ENCODE results near the gene AGK. TPM values are rescaled to one million over a fixed set of nuclear protein-coding genes. Genes with fewer than 3 reads are reported as not detected.

Gene AGK
- total RNA-seq, 2 donors from 2014 or later: 27.8 to 28.3 TPM

DNA sequence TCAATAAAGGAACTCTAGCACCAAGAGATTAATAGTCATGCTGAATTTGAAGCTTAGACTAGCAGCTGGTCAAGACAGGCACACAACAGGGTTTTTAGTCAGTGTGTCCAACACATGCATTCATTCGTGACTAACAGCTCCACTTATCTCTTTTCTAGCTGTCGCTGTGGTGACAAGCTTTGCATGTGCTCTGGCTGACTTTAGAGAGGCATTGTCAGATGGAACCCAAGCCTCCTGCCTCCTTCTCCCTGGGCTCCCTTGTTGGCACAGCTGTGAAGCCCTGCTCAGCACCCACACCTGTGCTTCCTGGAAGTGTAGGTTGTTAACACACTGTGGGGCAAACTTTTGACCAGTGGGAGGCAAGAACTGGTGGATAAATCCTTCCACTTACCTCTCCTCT lies 9.8 kb upstream of the AGK start:
- Histone ChIP-seq H3K36me3 (no peaks in the 10 kb centered on the region), H3K4me3 (no peak overlapping the region), H3K4me1 (ENCODE audit: control insufficient read depth in 1 of 2, low read depth in 2 of 2) (no peaks in the 10 kb centered on the region), H3K27me3 (replicated peaks; ENCODE audit: insufficient read depth) (no peaks in the 10 kb centered on the region), H3K9me3 (no peaks in the 10 kb centered on the region), H3K27ac (no peak overlapping the region)
- TF ChIP-seq CTCF (IDR thresholded peaks at IDR 0.05): no peak
- DNase-seq (ENCODE audit: low spot score): no peak
- no peak for ATAC-seq (ENCODE audit: insufficient number of reproducible peaks, low FRiP score, low read depth)

DNA sequence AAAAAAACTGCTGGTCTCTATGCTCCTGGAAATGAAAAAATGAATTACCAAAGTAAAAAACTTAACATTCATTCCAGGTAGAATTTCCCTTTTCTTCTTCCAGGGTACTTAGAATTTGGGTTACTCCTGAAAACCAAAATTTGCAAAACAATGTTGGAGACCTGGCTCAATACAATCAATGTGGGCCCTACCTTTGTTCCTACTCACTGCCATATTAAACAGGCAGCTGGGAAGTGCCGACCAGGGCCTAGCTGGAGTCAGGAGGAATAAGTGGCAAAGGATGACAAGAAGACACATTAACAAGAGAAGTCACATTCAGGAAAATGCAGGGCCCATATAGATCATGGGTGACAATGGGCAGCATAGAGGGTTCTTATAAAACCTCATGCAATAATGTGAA lies 6.4 kb upstream of the AGK start:
- Histone ChIP-seq H3K4me1 (ENCODE audit: control insufficient read depth in 1 of 2, low read depth in 2 of 2) (no peaks in the 10 kb centered on the region), H3K27ac (no peak overlapping the region), H3K27me3 (replicated peaks; ENCODE audit: insufficient read depth) (no peaks in the 10 kb centered on the region), H3K9me3 (no peaks in the 10 kb centered on the region), H3K4me3 (no peak overlapping the region), H3K36me3 (no peaks in the 10 kb centered on the region)
- no peak for ATAC-seq (ENCODE audit: insufficient number of reproducible peaks, low FRiP score, low read depth)
- TF ChIP-seq CTCF (IDR thresholded peaks at IDR 0.05): no peak
- no peak for DNase-seq (ENCODE audit: low spot score)

GRCh38 chr7:141549582-141549981 lies 1.6 kb upstream of the AGK start:
- Histone ChIP-seq H3K36me3 (no peaks in the 10 kb centered on the region), H3K27ac (no peak overlapping the region), H3K4me1 (ENCODE audit: control insufficient read depth in 1 of 2, low read depth in 2 of 2) (peaks cover 10 to 17% of the 10 kb centered on the region in 2 donors), H3K27me3 (replicated peaks; ENCODE audit: insufficient read depth) (no peaks in the 10 kb centered on the region), H3K9me3 (no peaks in the 10 kb centered on the region), H3K4me3 (no peak overlapping the region)
- ATAC-seq (ENCODE audit: insufficient number of reproducible peaks, low FRiP score, low read depth): no peak
- TF ChIP-seq CTCF (IDR thresholded peaks at IDR 0.05): no peak
- no peak for DNase-seq (ENCODE audit: low spot score)

GRCh38 chr7:141550386-141551093 lies 670 bp upstream of the AGK start:
- no peak for DNase-seq (ENCODE audit: low spot score)
- Histone ChIP-seq H3K27ac (peak overlapping the region; percentile 35 to 49), H3K36me3 (no peaks in the 10 kb centered on the region), H3K4me3 (peak overlapping the region; percentile 98), H3K9me3 (no peaks in the 10 kb centered on the region), H3K4me1 (ENCODE audit: control insufficient read depth in 1 of 2, low read depth in 2 of 2) (peaks cover 10 to 17% of the 10 kb centered on the region in 2 donors), H3K27me3 (replicated peaks; ENCODE audit: insufficient read depth) (no peaks in the 10 kb centered on the region)
- no peak for TF ChIP-seq CTCF (IDR thresholded peaks at IDR 0.05)
- ATAC-seq (ENCODE audit: insufficient number of reproducible peaks, low FRiP score, low read depth): no peak

DNA sequence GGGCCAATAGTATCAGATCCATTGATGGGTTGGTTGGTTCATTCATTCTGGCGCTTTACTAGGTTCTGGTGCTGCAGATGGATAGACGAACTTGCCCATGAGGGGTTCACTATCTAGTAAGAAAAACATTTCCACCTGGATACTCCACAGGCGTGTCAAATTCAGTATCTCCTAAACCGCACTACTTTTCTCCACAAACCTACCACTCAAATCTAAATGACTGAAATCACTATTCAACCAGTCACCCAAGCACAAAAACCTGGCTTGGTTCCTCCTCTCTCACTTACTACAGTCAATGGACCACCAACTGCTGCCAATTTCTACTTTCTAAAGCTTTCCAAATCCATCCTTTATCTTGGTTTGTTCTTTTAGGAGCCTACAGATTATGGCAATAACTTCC lies 572 bp downstream of the AGK start:
- peak overlapping the region in 1 of 2 donors; percentile 20 for H3K27ac ChIP-seq

More for the DNA sequence above, 572 bp downstream of the AGK start:
- Histone ChIP-seq H3K36me3 (peaks cover 4% of the 10 kb centered on the region), H3K27me3 (replicated peaks; ENCODE audit: insufficient read depth) (no peaks in the 10 kb centered on the region), H3K4me1 (ENCODE audit: control insufficient read depth in 1 of 2, low read depth in 2 of 2) (peaks cover 10 to 17% of the 10 kb centered on the region in 2 donors), H3K4me3 (peak overlapping the region; percentile 98), H3K9me3 (no peaks in the 10 kb centered on the region)
- no peak for ATAC-seq (ENCODE audit: insufficient number of reproducible peaks, low FRiP score, low read depth)
- no peak for DNase-seq (ENCODE audit: low spot score)
- TF ChIP-seq CTCF (IDR thresholded peaks at IDR 0.05): no peak
